HG02588 (cell line): ENCODE results near the gene SEMA6B.
"Not testable (repeated sequence)": the region's sequence is repeated elsewhere in the genome, so short reads cannot be mapped to it uniquely, and the experiment has no call there.

ENCODE experiments used
- ATAC-seq: cut with Tn5 transposase; IDR thresholded peaks from one replicate; pipeline ENCODE4 v1.9.1; 2021; ENCODE audit warnings: mild to moderate bottlenecking, moderate library complexity; ENCODE audit not compliant: unreplicated experiment

SEMA6B gene

DNA sequence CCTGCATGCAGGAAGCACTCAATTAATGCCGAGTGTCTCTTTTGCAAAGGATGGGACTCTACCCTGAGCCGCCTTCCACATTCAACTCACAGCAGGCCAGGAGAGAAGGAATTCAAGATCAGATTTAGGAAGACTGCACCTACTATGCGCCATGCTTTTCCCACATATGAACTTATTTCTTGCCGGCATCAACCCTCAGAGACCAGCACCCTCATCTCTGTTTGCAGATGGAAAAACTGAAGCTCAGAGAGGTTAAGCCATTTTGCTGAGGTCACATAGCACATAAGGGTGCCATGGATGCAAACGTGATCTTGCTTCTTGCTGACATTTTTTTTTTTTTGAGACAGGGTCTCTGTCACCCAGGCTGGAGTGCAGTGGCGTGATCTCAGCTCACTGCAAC, 14.2 kb upstream of the SEMA6B start:
- ATAC-seq: no peak

DNA sequence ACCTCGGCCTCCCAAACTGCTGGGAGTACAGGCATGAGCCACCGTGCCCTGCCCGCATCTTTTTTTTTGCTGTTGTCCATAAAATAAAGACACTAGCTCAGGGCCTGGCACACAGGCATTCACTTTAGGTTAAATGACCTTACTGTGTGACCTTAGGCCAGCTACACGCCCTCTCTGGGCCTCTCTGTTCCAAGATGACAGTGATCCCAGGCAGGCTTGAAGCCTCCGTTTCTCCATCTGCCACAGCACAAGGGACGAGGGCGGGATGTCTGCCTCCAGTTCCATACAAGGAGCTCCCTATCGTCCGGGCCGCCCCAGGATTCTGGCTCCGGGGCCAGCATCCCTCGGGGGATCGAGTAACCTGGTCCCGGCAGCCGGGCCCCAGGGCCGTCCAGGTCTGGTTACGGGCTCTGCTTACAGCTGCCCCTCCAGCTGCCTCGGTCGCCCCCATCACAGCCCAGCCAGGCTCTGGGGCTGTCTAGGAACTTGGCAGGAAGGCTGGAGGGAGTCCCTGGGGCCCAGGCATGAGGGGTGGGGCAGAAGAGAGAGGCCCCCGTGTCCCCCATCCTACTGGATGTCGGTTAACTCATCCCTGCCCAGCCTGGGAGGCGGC, 11.9 kb upstream of the SEMA6B start:
- no peak for ATAC-seq

DNA sequence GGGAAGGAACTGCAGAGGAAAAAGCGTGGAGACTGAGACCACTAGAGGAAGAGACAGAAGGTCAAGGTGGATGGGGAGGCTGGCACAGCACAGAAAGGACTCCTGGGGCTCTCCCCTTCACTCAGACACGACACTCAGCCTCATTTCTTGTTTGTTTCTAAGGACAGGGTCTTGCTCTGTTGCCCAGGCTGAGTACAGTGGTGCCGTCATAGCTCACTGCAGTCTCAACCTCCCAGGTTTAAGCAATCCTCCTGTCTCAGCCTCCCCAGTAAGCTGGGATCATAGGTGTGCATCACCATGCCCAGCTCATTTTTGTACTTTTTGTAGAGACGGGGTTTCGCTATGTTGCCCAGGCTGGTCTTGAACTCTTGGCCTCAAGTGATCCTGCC, 11.4 kb upstream of the SEMA6B start:
- ATAC-seq: no peak

DNA sequence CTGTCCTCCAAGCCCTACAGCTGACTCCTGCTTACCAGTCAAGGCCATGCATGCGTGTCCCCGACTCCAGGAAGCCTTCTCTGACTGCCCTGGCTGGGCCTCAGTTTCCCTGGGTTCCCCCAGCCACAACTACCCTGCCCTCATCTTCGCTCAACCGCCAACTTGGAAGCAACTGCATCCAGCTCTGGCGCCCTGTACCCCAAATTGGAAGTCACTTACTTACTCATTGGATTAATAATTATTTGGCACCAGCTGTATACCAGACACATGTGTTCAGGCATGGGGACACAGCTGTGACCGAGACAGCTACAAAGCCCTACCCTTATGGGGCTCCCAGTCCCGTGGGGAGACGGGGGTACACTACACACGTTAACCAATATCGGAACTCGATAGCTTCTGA, 10.9 kb upstream of the SEMA6B start:
- ATAC-seq: no peak

DNA sequence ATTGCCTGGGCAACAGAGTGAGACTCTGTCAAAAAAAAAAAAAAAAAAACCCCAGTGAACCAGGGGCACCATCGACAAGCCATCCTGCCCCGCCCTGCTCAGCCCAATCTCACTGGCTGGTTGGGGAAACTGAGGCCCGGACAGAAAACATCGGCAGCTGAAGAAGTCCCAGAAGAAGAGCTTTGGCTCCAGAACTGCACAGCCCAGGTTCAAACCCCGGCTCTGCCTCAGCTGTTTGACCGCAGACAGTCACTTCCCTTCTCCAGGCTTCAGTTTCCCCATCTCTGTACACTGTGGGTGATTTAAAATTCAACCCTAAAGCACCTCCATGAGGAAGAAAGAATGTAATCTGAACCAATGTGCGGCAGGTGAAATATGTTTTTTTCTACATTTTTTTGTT, 9.4 kb upstream of the SEMA6B start:
- ATAC-seq: no peak

DNA sequence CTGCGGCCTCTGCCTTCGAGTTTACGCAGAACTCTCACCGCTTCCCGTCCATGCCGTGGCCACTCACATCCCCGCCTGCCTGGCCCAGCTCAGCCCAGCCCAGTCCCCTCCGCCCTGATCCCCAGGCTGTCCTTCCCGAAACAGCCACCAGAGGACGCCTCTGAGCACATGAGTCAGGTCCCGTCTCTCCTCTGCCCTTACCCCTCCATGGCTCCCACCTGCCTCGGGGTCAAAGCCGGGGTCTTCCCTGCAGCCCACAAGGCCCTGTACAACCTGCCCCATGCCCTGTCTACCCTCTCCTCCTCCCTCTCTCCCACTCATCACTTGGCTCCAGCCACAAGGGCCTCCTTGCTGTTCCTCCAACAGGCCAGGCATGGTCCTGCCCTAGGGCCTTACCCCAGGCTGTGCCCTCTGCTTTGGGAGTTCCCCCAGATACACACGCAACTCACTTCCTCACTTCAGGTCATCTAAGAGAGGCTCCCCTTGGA, 8.1 kb upstream of the SEMA6B start:
- no peak for ATAC-seq

DNA sequence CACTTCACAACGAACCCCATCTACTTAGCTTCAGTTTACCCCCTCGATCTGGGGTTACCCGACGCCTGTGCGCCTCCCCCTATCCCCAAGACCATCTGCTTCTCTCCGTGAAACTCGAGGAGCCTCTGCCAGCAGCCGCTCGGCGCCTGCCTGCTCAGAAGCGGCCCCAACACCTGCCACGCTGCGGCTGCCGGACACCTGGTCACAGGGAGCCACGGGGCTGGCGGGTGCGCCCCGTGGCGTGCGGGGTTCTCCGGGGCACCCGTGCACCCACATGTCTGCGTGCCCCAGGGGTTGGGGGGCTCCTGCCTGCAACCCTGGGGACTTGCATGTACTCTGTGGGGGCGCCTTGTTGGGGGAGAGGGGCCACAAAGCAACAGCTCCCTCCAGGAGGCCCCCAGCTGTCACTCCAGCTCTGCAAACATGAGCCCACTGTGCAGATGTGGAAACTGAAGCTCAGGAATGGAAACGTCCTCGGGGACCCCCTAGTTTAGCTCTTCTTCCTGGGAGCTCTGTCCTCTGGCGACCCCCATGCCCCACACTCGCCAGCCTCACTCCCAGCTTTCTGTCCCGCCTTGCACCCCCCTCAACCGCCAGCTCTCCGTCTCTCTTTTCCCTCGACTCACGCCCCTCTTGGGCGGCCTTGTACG, 7.0 kb upstream of the SEMA6B start:
- ATAC-seq: no peak

DNA sequence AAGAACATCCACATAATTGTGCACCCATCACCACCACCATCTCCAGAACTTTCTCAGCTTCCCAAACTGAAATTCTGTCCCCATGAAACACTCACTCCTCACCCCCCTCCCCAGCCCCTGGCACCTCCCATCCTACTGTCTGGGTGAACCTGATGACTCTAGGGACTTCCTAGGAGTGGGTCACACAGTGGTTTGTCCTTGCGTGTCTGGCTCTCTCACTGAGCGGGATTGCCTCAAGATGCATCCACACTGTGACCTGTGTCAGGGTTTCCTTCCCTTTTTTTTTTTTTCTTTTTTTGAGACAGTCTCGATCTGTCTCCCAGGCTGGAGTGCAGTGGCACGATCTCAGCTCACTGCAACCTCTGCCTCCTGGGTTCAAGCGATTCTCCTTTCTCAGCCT, 4.1 kb upstream of the SEMA6B start:
- not testable (repeated sequence) for ATAC-seq

DNA sequence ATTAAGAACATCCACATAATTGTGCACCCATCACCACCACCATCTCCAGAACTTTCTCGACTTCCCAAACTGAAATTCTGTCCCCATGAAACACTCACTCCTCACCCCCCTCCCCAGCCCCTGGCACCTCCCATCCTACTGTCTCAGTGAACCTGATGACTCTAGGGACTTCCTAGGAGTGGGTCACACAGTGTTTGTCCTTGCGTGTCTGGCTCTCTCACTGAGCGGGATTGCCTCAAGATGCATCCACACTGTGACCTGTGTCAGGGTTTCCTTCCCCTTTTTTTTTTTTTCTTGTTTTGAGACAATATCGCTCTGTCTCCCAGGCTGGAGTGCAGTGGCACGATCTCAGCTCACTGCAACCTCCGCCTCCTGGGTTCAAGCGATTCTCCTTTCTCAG, 2.6 kb upstream of the SEMA6B start:
- not testable (repeated sequence) for ATAC-seq

DNA sequence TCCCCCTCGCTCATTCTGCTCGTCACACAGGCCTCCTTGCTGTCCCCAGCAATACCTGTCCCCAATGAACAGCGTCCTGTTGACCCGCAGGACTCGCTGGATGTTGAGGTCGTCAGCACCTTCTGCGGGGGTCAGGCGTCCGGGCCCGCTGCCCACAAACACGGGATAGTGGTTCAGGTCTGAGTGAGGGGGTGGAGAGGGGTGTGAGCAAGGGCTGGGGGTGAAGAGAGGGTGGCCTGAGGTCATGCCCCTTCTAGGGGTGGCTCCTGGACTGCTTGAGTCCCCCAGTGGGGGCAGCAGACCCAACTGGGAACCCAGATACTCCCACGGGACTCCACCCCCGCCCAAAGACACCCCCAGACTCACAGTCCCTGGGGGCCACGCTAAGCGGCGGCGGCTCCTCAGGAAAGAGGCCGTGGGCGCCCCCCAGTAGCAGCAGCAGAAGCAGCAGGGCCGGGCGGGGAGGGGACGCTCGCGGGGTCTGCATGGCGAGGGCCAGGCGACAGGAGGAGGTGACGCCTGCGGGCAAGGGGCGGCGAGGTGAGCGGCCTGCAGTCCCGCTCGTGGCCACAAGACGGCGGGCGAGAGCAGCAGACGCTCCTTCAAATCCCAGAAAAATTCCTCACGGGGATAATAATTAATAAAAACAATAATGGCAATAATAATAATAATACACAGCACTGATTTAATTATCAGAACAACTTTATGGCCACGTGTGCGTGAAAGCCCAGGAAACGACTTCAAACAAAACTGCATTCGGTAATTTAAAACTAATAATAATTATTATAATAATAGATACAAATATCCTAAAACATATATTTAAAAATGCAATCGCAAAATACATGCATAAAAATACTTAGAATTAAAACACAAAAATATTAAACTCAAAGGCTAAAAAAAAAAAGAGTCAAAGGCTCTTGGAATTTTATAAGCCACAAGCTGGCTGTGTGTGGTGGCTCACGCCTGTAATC, 1.2 kb downstream of the SEMA6B start:
- ATAC-seq: no peak

DNA sequence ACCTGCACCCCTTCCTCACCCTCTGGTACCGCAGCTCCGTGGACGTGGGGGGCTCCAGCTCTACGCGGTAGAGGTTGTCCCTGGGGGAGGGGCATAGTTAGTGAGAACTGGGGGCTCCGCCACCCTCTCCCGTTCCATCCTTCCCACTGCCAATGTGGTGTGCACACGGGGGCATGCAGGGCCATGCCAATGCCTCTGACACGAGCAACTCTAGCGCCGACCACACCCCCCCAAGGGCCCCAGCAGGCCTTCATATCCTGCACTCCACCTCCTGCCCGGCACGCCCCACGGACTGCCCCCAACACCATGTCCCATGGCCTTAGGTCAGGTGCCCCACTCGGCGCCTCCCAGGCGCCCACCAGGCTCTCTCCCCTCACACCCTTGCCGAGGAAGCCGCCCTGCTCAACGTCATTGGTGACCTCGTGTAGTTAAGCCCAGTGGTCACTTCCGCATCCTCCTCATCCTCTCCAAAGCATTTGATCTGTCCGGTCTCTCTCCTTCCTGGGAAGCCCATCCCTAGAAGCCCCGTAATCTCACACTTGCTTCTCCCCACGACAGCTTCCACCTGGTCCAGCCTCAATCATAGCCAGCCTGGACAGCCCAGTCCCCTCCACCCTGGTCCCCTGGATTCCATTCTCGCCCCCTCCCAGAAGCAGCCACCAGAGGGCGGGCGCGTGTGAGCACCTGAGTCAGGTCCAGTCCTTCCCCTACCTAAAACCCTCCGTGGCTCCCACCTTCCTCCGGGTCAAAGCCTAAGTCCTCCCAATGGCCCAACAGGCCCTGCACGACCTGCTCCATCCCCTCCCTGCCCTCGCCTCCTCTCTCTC, 2.1 kb downstream of the SEMA6B start:
- no peak for ATAC-seq

DNA sequence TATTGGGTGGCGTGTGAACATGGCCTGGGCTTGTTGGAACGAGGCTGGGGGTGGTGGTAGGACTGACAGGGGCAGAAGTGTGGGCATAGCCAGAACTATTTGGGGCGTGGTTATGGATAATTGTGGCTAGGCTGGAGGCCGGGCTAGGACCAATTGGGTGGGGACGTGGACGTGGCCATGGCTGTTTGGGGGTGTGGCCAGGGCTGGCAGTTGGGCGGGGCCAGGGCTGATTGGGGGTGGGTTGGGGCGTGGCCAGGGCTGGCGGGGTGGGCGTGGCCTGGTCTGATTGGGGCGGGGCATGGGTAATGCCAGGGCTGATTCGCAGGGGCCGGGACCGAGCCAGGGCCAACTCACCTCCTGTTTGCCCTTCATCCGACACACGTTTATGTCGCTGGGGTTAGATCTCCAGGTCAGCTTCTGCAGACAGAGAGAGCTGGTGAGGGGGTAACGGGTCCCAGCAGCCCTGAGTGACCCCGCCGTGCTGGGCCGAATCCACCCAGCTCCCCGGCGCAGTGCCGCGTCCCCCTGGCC, 2.8 kb downstream of the SEMA6B start:
- ATAC-seq: no peak

DNA sequence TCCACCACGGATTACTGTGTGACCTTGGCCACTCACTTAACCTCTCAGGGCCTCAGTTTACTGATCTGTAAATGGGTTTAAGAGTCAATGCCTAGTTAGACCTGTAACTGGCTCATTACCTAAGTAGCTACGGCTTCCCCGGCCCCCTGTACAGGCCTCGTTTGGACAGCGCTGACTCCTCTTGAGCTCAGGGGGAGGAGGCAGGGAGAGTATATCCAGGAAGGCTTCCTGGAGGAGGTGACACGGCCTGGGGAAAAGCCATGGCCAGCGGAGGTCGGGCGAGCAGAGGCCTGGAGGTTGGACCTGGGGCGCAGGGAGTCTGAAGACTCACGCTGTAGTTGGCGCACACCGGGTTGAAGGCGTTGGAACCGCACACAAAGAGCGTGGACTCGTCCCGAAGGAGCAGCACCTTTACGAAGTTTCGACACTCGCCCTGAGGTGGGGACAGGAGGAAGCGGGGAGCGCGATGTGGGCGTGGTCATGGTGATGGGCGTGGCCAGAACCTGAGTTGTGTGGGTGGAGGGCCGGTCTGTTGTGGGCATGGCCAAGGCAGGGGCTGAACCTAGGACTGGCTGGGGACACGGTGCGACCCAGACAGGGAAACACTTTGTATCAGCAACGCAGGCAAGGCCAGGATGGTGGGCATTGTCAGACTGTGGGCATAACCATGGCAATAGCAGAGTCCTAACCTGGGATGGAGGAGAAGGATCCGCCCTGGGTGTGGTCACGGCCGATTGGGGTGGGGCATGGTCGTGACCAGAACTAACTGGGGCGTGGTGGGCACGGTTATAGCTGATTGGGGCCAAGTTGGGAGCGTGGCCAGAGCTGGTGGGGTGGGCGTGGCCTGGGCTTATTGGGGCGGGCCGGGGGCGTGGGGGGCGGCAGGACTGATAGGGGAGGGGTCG, 3.6 kb downstream of the SEMA6B start:
- ATAC-seq: no peak

DNA sequence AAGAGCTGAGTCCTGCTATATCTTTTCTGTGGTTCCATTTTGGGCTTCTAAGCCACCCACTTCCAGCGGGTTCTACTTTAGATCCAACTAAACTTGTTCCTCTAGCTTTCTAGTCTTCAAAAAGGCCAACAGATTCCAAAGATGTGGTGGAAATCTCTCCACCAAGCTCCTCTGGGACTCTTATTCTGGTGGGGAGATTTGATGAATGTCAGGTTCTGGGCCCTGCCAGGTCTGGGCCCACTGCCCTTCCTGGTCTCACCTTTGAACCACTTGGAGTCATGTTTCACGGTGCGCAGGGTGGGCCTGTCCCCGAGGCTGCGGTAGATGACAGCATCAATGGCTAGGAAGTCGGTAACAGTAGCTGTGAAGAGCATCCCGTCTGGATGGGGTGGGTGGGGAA, 4.8 kb downstream of the SEMA6B start:
- ATAC-seq: no peak

DNA sequence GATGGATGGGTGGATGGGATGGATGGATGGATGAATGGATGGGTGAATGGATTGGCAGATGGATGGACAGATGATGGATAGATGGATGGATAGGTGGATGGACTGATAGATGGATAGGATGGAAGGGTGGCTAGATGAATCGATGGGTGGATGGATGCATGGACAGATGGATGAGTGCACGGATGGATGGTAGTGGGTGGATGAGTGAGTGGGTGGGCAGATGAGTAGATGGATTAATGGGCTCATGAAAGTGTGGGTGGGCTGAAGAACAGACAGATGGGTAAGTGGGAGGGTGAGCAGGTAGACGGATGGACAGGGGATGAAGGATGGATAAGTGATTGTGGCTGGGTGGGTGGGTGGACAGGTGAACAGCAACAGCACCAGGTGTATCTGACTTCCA, 5.7 kb downstream of the SEMA6B start:
- ATAC-seq: no peak

DNA sequence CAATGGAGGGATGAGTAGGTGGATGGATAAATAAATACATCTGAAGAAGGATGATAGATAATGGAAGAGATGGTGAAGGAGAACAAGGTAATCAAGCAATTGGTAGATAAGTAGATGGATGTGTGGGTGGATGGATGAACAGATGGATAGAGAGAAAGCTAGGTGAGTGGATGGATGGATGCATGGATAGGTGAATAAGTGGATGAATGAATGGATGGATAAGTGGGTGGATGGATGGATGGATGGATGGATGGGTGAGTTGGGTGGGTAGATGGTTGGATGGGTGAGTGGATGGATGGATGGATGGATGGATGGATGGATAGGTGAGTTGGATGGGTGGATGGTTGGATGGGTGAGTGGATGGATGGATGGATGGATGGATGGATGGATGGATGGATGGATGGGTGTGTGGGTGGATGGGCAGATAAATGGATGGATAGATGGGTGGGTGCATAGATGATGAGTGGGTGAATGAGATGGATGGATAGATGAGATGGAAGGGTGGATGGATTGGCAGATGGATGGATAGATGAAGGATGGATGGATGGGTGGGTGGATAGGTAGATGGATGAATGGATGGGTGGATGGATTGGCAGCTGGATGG, 6.3 kb downstream of the SEMA6B start:
- ATAC-seq: no peak

DNA sequence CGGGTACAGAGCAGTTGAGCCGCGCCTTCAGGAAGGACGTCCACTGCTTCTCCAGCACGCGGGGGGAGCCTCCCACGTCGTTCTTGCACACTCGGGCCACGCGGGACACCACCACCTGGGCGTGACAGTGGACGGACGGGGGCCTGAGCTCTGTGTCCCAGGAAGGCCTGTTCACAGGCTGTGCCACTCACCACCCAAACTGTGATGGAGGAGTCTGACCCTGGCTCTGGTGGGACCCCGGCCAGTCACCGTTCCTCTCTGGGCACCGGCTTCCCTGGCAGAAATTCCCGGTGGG, 7.0 kb downstream of the SEMA6B start:
- no peak for ATAC-seq

DNA sequence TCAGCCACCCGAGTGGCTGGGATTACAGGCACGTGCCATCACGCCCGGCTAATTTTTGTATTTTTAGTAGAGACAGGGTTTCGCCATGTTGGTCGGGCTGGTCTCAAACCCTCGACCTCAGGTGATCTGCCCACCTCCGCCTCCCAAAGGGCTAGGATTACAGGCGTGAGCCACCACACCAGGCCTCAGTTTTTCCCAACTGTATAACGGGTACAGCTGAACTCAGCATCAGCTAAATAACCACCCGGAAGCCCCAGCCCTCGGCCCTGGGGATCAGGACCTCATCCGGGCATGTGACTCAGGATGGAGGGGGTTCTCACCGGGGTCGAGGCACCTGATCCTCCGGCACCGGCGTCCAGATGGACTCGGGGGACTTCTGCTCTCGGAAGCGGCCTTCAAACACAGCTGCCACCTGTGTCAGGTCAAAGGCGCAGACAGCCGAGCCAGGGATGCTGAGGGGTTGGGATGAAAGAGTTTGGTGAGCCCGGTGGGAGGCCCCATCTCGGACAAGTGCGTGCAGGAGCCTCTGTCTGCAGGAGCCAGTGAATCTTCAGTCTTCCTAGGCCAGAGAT, 8.9 kb downstream of the SEMA6B start:
- no peak for ATAC-seq

DNA sequence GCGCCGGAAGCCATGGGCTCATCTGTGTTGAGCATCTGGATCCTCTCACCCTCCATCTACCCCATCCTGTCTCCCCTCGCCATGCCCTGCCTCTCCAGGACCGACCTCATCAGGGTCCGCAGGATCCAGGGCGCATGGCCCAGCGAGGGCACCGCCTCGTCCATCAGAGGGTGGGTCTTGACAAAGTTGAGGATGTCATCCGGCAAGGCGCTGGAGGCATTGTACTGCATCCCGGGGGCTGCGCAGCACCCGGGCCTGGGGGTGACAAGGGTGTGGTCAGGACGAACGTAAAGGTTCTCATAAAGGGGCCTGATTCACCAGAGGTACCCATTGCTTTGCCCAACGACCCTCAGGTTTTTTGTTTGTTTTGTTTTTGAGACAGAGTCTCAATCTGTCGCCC, 9.5 kb downstream of the SEMA6B start:
- no peak for ATAC-seq
